Activated CD8-positive, alpha-beta memory T cell treated with anti-CD3 and anti-CD28 coated beads, Interleukin-2, amount 10 ng/mL, durations not matched to agents 7 days and 5 days (primary cell): ENCODE results near the gene SLC6A6. TPM values are rescaled to one million over a fixed set of nuclear protein-coding genes. Genes with fewer than 3 reads are reported as not detected.
A peak's percentile ranks its signal among the peaks of the same experiment; 100 is the strongest.

Experiments
- ATAC-seq: fragments of 150-1000 bp; cut with Tn5 transposase; one replicate; pipeline ENCODE4 v1.10.0; 2021; ENCODE audit warnings: moderate library complexity
- CTCF ChIA-PET: fragments of 350-600 bp; sonication (Branson Sonifier 250); formaldehyde crosslinking; loops from one replicate; lab custom pipeline; 2021; ENCODE audit warnings: antibody characterized with exemption; lab: Charles Lee
- DNase-seq: peaks from one replicate; pipeline ENCODE4 v3.0.0-alpha.2; 2020
- H3K27ac Mint-ChIP-seq: one replicate; pipeline ENCODE4 v1.8.0; 2021; ENCODE audit warnings: mild to moderate bottlenecking, mixed read lengths
- H3K27me3 Mint-ChIP-seq: one replicate; pipeline ENCODE4 v1.8.0; 2021; ENCODE audit warnings: mixed read lengths
- H3K36me3 Mint-ChIP-seq: one replicate; pipeline ENCODE4 v1.8.0; 2021; ENCODE audit warnings: mild to moderate bottlenecking, mixed read lengths
- H3K4me1 Mint-ChIP-seq: one replicate; pipeline ENCODE4 v1.8.0; 2021; ENCODE audit warnings: mixed read lengths
- H3K4me3 Mint-ChIP-seq: one replicate; pipeline ENCODE4 v1.8.0; 2021; ENCODE audit warnings: mild to moderate bottlenecking, moderate library complexity, mixed read lengths
- H3K9me3 Mint-ChIP-seq: one replicate; pipeline ENCODE4 v1.8.0; 2022; ENCODE audit warnings: low read depth, mixed read lengths
- total RNA-seq, 2 experiments: library from RNA; stranded (reverse); gene quantifications; one replicate each; pipeline ENCODE4 v1.2.3, GENCODE V29; 2021

The SLC6A6 gene
- total RNA-seq, 2 experiments from 2014 or later, result 55.3 to 64.6 TPM

DNA sequence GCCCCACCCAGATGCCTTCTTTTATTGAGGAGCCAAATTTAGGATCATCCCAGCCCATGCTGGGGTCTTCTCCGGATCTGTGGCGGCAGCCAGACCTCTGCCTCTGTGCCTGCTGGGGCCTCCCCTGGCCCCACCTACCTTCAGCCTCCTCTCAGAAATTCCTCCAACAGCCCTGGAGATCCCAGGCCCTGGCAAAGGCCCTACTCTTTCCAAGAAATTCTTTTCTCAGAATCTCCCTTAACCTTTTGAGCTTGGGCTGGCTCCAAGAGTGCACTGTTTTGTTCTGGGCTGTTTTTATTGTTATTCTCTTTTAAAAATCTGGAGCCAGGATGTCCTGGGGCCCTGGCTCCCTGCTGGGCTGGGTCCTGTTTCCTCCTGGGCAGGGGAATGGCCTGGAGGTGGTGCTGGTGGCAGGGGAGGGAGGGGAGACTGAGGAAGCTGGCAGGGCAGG is 79.9 kb downstream of the SLC6A6 start:
- CTCF ChIA-PET, result no interaction called here
- Mint-ChIP-seq H3K4me1 (peaks cover 9% of the 10 kb centered on the region), H3K9me3 (no peaks in the 10 kb centered on the region), H3K4me3 (no peak overlapping the region), H3K27ac (no peak overlapping the region), H3K36me3 (peaks cover 22% of the 10 kb centered on the region), H3K27me3 (no peaks in the 10 kb centered on the region)
- DNase-seq (no peak), ATAC-seq (no peak)

DNA sequence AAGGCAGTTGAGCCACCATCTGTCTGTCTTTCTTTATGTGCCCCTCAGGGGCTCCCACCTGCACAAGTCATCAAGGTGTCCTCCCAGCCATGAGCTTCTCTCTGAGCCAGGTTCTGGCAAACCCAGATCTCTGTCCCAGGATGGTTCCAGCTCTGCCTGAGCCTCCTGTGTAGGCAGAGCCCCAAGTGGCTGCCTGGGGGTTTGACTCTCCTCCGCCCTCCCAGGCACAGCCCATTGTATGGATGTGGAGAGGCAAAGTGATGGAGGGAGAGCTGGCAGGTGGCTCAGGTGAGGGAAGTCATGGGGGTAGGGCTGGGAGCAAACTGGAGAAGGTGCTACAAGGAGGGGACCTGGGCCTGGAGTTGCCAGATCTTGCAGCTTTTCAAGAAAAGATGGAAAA is 80.9 kb downstream of the SLC6A6 start:
- no peak for ATAC-seq
- Mint-ChIP-seq H3K27ac (no peak overlapping the region), H3K27me3 (no peaks in the 10 kb centered on the region), H3K4me1 (peaks cover 10% of the 10 kb centered on the region), H3K4me3 (no peak overlapping the region), H3K9me3 (no peaks in the 10 kb centered on the region), H3K36me3 (peaks cover 20% of the 10 kb centered on the region)
- no peak for DNase-seq
- CTCF ChIA-PET, result no interaction called here

DNA sequence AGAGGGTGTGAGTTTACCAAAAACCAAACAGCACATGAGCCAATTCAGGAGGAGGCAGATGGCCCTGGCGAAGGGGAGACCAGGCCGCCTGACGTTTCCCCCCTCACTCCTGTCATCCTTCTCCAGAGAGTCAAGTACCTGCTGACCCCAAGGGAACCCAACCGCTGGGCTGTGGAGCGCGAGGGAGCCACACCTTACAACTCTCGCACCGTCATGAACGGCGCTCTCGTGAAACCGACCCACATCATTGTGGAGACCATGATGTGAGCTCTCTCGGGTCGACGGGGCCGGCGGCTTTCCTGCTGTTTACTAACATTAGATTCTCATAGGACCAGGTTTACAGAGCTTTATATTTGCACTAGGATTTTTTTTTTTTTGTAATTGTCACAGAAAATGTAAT is 82.3 kb downstream of the SLC6A6 start:
- Mint-ChIP-seq H3K36me3 (peaks cover 18% of the 10 kb centered on the region), H3K4me1 (peaks cover 12% of the 10 kb centered on the region), H3K27me3 (no peaks in the 10 kb centered on the region), H3K4me3 (no peak overlapping the region), H3K9me3 (no peaks in the 10 kb centered on the region), H3K27ac (no peak overlapping the region)
- no peak for ATAC-seq
- CTCF ChIA-PET, result interaction anchor here (1.0 to 1.9 kb wide), 3 partner anchors 12 to 281 kb away, joined by 3 to 6 read pairs (median 4); no protein-coding TSS in a partner anchor
- DNase-seq, result no peak

DNA sequence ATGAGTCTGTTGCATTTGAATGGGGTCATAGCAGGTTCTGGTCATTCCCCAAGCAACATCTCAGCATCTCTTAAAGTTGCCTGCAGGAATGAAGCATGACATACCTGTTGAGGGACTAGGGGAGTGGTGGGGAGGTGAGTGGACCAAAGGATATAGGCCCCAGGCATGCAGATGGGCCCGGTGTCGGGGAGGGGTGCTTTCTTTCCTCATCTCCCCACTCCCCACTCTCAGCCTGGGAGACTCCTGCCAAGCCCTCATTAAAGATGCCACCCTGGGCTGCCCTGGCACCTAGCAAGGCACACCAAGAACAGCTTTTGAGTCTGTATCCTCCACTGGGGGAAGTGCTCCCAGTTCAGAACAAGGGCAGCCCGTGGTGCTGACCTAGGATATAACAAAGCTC is 83.6 kb downstream of the SLC6A6 start:
- H3K27ac Mint-ChIP-seq, result peak overlapping the region; percentile 21
- CTCF ChIA-PET, result interaction anchor here (1.3 to 1.9 kb wide), 2 partner anchors 19 to 282 kb away, joined by 3 to 6 read pairs; no protein-coding TSS in a partner anchor

DNA sequence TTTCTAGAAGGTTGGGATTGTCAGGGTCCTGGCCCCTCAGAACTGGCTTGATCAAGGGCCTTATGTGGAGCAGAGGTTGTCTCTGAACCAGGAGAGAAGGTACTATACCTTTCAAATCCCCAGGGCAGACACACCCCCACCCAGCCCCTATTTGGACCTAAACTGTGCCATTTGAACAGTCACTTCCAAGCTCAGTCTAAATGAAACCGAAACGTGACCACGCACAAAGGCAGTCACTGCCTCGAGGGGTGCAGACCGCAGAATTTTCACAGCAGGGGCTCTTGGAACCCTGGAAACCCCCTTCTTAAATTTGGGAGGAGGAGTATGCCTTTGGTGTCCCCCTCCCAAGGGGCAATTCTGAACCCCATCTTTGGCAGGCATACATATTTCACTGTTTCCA is 84.1 kb downstream of the SLC6A6 start:
- Mint-ChIP-seq H3K4me1 (peaks cover 12% of the 10 kb centered on the region), H3K4me3 (no peak overlapping the region), H3K9me3 (no peaks in the 10 kb centered on the region), H3K27ac (peak overlapping the region; percentile 62), H3K36me3 (peaks cover 18% of the 10 kb centered on the region), H3K27me3 (no peaks in the 10 kb centered on the region)
- DNase-seq, result no peak
- CTCF ChIA-PET, result interaction anchor here (1.3 to 1.9 kb wide), 2 partner anchors 19 to 283 kb away, joined by 3 to 6 read pairs; no protein-coding TSS in a partner anchor
- ATAC-seq, result peak; percentile 65

More for the DNA sequence above, 83.6 kb downstream of the SLC6A6 start:
- H3K4me1 Mint-ChIP-seq, result peaks cover 12% of the 10 kb centered on the region
- peaks cover 18% of the 10 kb centered on the region for H3K36me3 Mint-ChIP-seq
- H3K4me3 Mint-ChIP-seq, result no peak overlapping the region
- no peak for ATAC-seq
- no peaks in the 10 kb centered on the region for H3K9me3 Mint-ChIP-seq
- no peak for DNase-seq
- H3K27me3 Mint-ChIP-seq, result no peaks in the 10 kb centered on the region

DNA sequence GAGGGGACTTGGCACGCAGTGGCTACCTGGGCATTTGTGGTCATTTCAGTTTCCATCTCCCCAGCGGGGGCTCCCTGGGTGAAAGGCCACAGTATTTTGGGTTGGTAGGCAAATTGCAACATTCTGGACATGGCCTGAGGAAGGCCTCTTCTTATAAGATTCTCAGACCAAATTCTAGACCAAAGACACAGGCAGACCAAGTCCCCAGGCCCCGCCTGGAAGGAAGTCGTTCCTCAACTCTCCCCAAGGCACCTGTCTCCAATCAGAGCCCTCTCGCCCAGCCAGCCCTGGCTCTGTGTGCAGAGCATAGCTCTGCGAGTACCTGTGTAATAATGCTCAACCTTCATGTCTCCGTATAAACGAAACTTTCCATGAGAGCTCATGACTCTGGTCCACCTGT is 84.7 kb downstream of the SLC6A6 start:
- Mint-ChIP-seq H3K9me3 (no peaks in the 10 kb centered on the region), H3K27me3 (no peaks in the 10 kb centered on the region), H3K4me3 (no peak overlapping the region), H3K27ac (peak overlapping the region; percentile 62), H3K4me1 (peaks cover 12% of the 10 kb centered on the region), H3K36me3 (peaks cover 13% of the 10 kb centered on the region)
- CTCF ChIA-PET, result interaction anchor here (1.3 kb wide), 1 partner anchor 20 kb away, joined by 3 read pairs; no protein-coding TSS in a partner anchor
- ATAC-seq (no peak), DNase-seq (no peak)

DNA sequence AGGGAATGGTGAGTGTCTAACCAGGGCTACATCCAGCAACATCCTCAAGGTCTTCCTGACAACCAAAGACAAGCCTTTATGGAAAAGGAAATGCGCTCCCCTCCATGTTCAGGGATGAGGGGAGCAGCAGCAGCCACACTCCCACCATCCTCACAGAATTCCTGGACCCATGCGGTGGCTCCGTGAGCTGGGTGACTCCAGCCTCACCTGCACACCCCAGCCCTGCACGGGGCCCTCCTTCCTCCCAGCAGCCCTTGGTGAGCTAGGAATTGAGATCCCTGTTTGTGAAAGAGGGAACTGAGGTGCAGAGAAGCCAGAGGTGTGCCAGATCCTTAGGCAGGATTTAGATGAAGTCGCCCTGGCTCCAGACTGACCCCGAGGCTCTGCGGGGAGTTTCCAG is 85.4 kb downstream of the SLC6A6 start:
- no peak for ATAC-seq
- no peak overlapping the region for H3K27ac Mint-ChIP-seq
- CTCF ChIA-PET, result no interaction called here

DNA sequence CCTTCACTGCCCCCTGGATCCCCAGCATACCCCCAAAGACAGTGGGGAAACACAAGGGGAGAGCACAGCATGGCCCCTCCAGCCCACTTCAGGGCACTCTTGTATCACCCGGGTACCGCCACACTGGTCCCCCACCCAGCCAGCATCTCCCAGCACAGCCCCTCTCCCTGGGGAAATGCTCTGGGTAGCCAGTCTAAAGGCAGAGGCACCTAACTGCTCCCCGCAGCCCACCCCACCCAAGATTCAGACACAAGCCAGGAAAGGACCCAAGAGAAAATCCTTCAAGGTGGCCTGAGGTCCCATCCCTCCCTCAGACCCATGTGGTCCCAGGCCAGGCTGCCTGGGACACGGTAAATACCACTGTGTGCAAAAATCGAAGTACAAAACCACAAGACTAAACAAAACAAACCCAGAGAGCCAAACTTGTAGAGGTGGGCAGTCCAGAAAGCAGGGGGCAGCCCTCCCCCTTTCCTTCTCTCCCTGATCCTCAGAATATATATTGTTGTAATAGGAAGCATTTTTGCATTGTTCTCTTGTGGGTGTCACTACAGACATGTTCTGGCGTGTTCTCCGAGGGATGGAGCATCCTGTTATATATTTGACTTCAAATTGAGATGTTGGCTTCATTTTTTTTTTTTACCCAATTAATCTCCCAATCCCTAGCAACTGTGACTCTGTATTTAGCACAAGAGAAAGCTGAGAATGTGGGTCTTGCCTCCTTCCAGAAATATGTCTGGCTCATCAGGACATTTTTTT is 86.1 kb downstream of the SLC6A6 start:
- no peaks in the 10 kb centered on the region for H3K27me3 Mint-ChIP-seq
- CTCF ChIA-PET, result no interaction called here
- H3K4me3 Mint-ChIP-seq, result no peak overlapping the region
- DNase-seq (no peak), ATAC-seq (no peak)
- no peaks in the 10 kb centered on the region for H3K9me3 Mint-ChIP-seq
- H3K36me3 Mint-ChIP-seq, result peaks cover 10% of the 10 kb centered on the region
- H3K27ac Mint-ChIP-seq, result peak overlapping the region; percentile 31
- H3K4me1 Mint-ChIP-seq, result peaks cover 12% of the 10 kb centered on the region

More for the DNA sequence above, 85.4 kb downstream of the SLC6A6 start:
- DNase-seq, result no peak
- H3K4me1 Mint-ChIP-seq, result peaks cover 12% of the 10 kb centered on the region
- no peaks in the 10 kb centered on the region for H3K27me3 Mint-ChIP-seq
- H3K36me3 Mint-ChIP-seq, result peaks cover 13% of the 10 kb centered on the region
- no peak overlapping the region for H3K4me3 Mint-ChIP-seq
- no peaks in the 10 kb centered on the region for H3K9me3 Mint-ChIP-seq

DNA sequence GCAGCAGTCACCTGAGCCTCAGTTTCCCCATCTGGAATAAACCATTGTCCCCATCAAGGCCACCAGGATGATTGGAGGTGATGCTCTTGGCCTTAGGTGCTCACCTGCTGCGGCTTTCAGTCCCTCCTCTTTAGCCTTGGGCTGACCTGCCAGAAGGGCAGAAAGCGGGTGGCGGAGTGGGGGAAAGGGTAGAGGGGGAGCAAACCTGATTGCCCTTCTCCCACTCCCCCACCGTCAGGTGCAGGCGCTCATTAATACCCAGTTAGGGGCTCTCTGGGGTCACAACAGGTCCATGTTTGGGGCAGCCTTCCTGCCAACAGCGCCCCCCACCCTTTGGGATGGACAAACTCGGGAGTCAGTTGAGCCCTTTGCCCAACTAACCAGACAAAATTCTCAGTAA is 87.2 kb downstream of the SLC6A6 start:
- H3K9me3 Mint-ChIP-seq, result no peaks in the 10 kb centered on the region
- CTCF ChIA-PET, result no interaction called here
- DNase-seq, result no peak
- no peak for ATAC-seq
- H3K36me3 Mint-ChIP-seq, result peaks cover 10% of the 10 kb centered on the region
- H3K4me1 Mint-ChIP-seq, result peaks cover 12% of the 10 kb centered on the region
- H3K4me3 Mint-ChIP-seq, result no peak overlapping the region
- no peak overlapping the region for H3K27ac Mint-ChIP-seq
- H3K27me3 Mint-ChIP-seq, result no peaks in the 10 kb centered on the region

DNA sequence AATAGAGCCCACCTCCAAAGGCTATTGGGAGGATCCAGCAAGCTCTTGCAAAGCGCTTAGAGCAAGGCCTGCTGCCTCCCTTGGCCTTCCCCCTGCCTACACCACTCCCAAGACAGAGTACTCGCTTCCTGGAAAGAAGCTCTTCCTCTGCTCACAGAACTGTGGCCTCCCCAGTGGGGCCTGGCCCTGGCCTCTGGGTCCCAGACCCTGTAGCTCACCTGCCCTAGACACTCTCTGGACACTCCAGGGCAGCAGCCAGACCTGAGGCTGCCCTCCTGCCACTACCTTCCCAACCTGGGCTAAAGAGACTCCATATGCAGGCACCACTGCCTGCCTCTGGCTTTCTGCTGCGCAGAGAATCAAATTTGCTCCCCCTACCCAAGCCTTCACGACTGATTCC is 87.8 kb downstream of the SLC6A6 start:
- Mint-ChIP-seq H3K36me3 (peaks cover 10% of the 10 kb centered on the region), H3K4me1 (peaks cover 12% of the 10 kb centered on the region), H3K9me3 (no peaks in the 10 kb centered on the region), H3K4me3 (no peak overlapping the region), H3K27me3 (no peaks in the 10 kb centered on the region), H3K27ac (no peak overlapping the region)
- CTCF ChIA-PET, result interaction anchor here (1.1 kb wide), 1 partner anchor 18 kb away, joined by 3 read pairs; no protein-coding TSS in a partner anchor
- DNase-seq (no peak), ATAC-seq (no peak)

DNA sequence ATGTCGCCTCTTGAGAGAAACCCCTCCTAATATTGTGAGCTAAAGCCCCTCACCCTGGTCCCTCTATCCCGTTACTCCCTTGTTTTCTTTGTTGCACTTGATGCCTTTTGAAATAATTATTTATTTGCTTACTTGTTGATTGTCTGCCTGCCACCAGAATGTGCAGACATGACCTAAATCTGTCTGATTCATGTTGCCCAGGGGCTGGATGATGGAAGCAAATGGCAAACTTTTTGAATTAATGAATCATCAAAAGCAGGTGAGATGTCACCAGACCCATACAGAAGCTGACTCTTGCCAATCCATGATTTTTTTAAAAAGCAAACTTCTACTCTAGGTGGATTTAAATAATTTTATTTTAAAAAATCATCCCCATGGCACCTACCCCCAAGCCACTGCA is 88.4 kb downstream of the SLC6A6 start:
- H3K4me3 Mint-ChIP-seq, result no peak overlapping the region
- DNase-seq (no peak), ATAC-seq (no peak)
- no peaks in the 10 kb centered on the region for H3K27me3 Mint-ChIP-seq
- H3K9me3 Mint-ChIP-seq, result no peaks in the 10 kb centered on the region
- H3K27ac Mint-ChIP-seq, result no peak overlapping the region
- peaks cover 12% of the 10 kb centered on the region for H3K4me1 Mint-ChIP-seq
- peaks cover 6% of the 10 kb centered on the region for H3K36me3 Mint-ChIP-seq
- CTCF ChIA-PET, result interaction anchor here (1.1 kb wide), 1 partner anchor 18 kb away, joined by 3 read pairs; no protein-coding TSS in a partner anchor

DNA sequence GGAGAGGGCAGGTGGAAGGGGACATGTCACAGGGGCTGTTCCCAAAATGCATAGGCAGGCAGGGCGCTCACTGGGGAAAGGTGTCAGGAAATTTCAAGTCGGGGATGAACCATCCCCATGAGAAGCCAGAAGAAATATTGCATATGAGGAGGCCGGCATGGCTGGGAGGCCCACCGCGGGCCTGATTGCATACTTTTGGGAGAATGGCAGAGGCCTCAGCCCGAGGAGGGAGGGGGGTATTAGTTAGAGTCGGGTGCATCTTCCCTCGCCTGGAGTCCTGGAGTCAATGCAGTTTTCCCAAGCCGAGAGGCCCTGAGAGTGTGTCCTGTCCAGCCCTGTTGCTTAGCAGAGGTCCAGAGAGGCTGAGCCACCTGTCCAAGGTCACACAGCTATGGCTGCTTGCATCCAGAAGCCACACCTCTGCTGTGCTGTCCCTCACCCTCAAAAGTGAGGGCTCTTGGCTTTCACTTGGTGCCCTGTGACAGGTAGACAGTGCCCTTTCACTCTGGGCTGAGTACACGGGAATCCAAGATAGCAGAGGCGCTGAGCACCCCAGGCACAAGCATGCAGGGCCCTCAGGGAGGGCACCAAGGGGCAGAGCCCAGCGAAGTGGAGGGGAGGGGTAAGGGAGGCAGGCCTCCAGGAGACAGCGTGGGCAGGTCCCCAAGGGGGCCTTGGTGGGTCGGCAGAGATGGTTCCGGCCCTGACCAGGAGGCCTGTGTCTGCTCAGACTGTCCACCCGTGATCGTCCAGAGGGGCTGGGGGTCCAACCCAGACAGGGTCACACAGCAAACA is 89.2 kb downstream of the SLC6A6 start:
- CTCF ChIA-PET, result interaction anchor here (1.1 kb wide), 1 partner anchor 17 kb away, joined by 3 read pairs; no protein-coding TSS in a partner anchor
- no peak overlapping the region for H3K27ac Mint-ChIP-seq

More for the DNA sequence above, 89.2 kb downstream of the SLC6A6 start:
- DNase-seq, result no peak
- Mint-ChIP-seq H3K9me3 (no peaks in the 10 kb centered on the region), H3K27me3 (no peaks in the 10 kb centered on the region), H3K4me3 (no peak overlapping the region), H3K36me3 (peaks cover 5% of the 10 kb centered on the region), H3K4me1 (peaks cover 6% of the 10 kb centered on the region)
- peak; percentile 16 for ATAC-seq
